Hepatocyte (in vitro differentiated cells): Measurements from ENCODE around the gene ART3. TPM values are rescaled to one million over a fixed set of nuclear protein-coding genes. Genes with fewer than 3 reads are reported as not detected.

ENCODE experiments used
- DNase-seq: peaks from one replicate; pipeline ENCODE4 v3.0.0-alpha.2; 2016; ENCODE audit warnings: low spot score
- H2AFZ ChIP-seq: fragments of 200-600 bp; sonication (generic); 2 replicates; pipeline ENCODE4 v1.6.0; 2016; ENCODE audit warnings: antibody characterized with exemption, mild to moderate bottlenecking
- H3K27ac ChIP-seq: fragments of 200-600 bp; sonication (generic); 2 replicates; pipeline ENCODE4 v1.5.1; 2016; ENCODE audit warnings: mild to moderate bottlenecking
- H3K27me3 ChIP-seq: fragments of 200-600 bp; sonication (generic); 2 replicates; pipeline ENCODE4 v1.6.1; 2016
- H3K36me3 ChIP-seq: fragments of 200-600 bp; sonication (generic); replicated peaks from 2 replicates; pipeline ENCODE4 v1.5.1; 2016; ENCODE audit warnings: low read depth; ENCODE audit not compliant: insufficient read depth
- H3K4me1 ChIP-seq: fragments of 200-600 bp; sonication (generic); 2 replicates; pipeline ENCODE4 v1.5.1; 2016; ENCODE audit warnings: mild to moderate bottlenecking, moderate library complexity; ENCODE audit not compliant: insufficient read depth
- H3K4me2 ChIP-seq: fragments of 200-600 bp; sonication (generic); 2 replicates; pipeline ENCODE4 v1.6.0; 2016
- H3K4me3 ChIP-seq: fragments of 200-600 bp; sonication (generic); 2 replicates; pipeline ENCODE4 v1.5.1; 2016; ENCODE audit warnings: mild to moderate bottlenecking
- H3K79me2 ChIP-seq: fragments of 200-600 bp; sonication (generic); 2 replicates; pipeline ENCODE4 v1.6.0; 2017; ENCODE audit warnings: mild to moderate bottlenecking
- H3K9me2 ChIP-seq: fragments of 200-600 bp; sonication (generic); replicated peaks from 2 replicates; pipeline ENCODE4 v1.6.0; 2017; ENCODE audit warnings: mild to moderate bottlenecking; ENCODE audit not compliant: insufficient read depth
- H3K9me3 ChIP-seq: fragments of 200-600 bp; sonication (generic); 2 replicates; pipeline ENCODE4 v1.5.1; 2016; ENCODE audit warnings: low read depth, mild to moderate bottlenecking
- H4K20me1 ChIP-seq: fragments of 200-600 bp; sonication (generic); 2 replicates; pipeline ENCODE4 v1.6.0; 2016; ENCODE audit warnings: mild to moderate bottlenecking; ENCODE audit not compliant: insufficient read depth, poor library complexity, severe bottlenecking
- EZH2 ChIP-seq: fragments of 200-600 bp; sonication (generic); IDR thresholded peaks from 2 replicates; pipeline ENCODE4 v1.6.1; 2016; ENCODE audit warnings: antibody characterized with exemption, mild to moderate bottlenecking, borderline replicate concordance
- EZH2phosphoT487 ChIP-seq: fragments of 200-600 bp; sonication (generic); IDR thresholded peaks from one replicate; pipeline ENCODE4 v1.6.1; 2018; ENCODE audit warnings: antibody characterized with exemption, mild to moderate bottlenecking, low read depth, moderate library complexity; ENCODE audit not compliant: unreplicated experiment, severe bottlenecking
- WGBS: methylation state at CpG from one replicate; pipeline ENCODE4 v1.1.6; 2016; ENCODE audit warnings: low lambda C conversion rate; ENCODE audit errors: missing lambda C conversion rate; 5-methylcytosine and 5-hydroxymethylcytosine counted together
- polyA plus RNA-seq: library from polyadenylated mRNA; unstranded; fragments of >200 nt; fragmentation: Nextera tagmentation; extraction: Ambion mirVana; gene quantifications from 2 replicates; pipeline ENCODE4 v1.2.1, GENCODE V29; 2016
- total RNA-seq: library from RNA; depleted of rRNA; stranded (reverse); fragments of >200 nt; gene quantifications from 2 replicates; pipeline ENCODE4 v1.2.3, GENCODE V29; 2014
- TF ChIP-seq, protein P1 (sequence below): fragments of 200-600 bp; sonication (generic); IDR thresholded peaks from 2 replicates; pipeline ENCODE4 v1.5.1; 2016; ENCODE audit warnings: antibody characterized with exemption, mild to moderate bottlenecking; ENCODE audit not compliant: poor library complexity

The ART3 gene
- total and polyA plus RNA-seq, 2 experiments from 2014 or later: 0.90 to 2.8 TPM

DNA sequence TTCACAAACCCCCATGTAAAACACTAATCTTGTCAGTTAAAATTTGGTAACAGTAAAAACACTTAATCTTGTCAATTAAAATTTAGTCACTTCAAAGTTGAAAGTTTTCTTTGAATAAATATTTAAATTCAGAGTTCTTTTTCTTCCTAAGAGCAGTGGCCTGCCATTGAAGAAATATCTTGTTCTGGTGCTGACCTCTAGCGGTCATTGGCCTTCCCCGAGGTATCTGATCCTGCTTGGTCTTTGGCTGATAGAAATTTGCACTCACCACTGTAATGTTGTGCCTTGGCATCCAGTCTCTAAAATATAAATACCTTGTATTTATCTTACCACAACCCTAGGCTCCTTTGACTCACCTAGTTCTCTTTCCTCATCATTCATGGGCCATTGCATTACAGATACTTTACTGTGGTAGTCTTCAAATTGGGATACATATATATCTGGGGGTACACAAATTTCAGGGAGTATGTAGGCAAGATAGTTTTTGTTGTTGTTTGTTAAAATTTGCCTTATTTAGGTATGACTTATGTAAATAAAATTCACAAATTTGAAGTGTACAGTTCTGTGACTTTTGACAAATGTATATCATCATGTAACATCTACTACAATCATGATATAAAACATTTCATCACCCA lies 6.7 kb upstream of the ART3 start:
- H3K4me3 ChIP-seq: no peak overlapping the region
- H3K9me2 ChIP-seq: no peaks in the 10 kb centered on the region
- DNase-seq: peak; percentile 86
- no peak overlapping the region for H3K27ac ChIP-seq
- H2AFZ ChIP-seq: no peak overlapping the region
- H3K9me3 ChIP-seq: no peaks in the 10 kb centered on the region
- H3K27me3 ChIP-seq: no peaks in the 10 kb centered on the region
- no peaks in the 10 kb centered on the region for H4K20me1 ChIP-seq
- TF ChIP-seq, protein P1, sequence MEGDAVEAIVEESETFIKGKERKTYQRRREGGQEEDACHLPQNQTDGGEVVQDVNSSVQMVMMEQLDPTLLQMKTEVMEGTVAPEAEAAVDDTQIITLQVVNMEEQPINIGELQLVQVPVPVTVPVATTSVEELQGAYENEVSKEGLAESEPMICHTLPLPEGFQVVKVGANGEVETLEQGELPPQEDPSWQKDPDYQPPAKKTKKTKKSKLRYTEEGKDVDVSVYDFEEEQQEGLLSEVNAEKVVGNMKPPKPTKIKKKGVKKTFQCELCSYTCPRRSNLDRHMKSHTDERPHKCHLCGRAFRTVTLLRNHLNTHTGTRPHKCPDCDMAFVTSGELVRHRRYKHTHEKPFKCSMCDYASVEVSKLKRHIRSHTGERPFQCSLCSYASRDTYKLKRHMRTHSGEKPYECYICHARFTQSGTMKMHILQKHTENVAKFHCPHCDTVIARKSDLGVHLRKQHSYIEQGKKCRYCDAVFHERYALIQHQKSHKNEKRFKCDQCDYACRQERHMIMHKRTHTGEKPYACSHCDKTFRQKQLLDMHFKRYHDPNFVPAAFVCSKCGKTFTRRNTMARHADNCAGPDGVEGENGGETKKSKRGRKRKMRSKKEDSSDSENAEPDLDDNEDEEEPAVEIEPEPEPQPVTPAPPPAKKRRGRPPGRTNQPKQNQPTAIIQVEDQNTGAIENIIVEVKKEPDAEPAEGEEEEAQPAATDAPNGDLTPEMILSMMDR: peak; percentile 89
- no peak for TF ChIP-seq EZH2phosphoT487
- H3K36me3 ChIP-seq: no peaks in the 10 kb centered on the region
- 0% methylated on average over 2 of the region's 2 CpGs for WGBS
- H3K4me2 ChIP-seq: no peak overlapping the region
- H3K4me1 ChIP-seq: no peaks in the 10 kb centered on the region
- H3K79me2 ChIP-seq: no peaks in the 10 kb centered on the region

DNA sequence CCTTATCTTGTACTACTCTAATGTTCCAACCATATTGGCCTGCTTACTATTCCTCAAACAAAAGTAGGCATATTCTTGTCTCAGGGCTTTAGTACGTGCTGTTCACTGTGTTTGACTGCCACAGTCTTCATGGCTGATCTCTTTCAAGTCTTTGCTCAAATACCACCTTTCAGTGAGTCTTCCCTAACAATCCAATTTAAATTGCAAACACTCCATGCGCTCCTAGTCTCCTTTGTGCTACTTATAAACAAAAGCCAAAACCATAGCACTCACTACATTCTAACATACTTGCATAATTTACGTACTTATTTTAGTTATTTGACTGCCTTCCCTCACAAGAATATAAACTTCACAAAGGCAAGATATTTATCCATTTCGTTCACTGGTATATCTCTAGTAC lies 1.7 kb upstream of the ART3 start:
- Histone ChIP-seq H3K79me2 (no peaks in the 10 kb centered on the region), H2AFZ (no peak overlapping the region), H4K20me1 (no peaks in the 10 kb centered on the region), H3K36me3 (no peaks in the 10 kb centered on the region), H3K9me3 (no peaks in the 10 kb centered on the region), H3K27me3 (no peaks in the 10 kb centered on the region), H3K4me2 (no peak overlapping the region), H3K27ac (no peak overlapping the region), H3K4me1 (no peaks in the 10 kb centered on the region), H3K4me3 (no peak overlapping the region), H3K9me2 (no peaks in the 10 kb centered on the region)
- 79% methylated on average over 4 of the region's 4 CpGs for WGBS
- TF ChIP-seq, protein P1: no peak
- TF ChIP-seq EZH2 (no peak), EZH2phosphoT487 (no peak)
- no peak for DNase-seq

GRCh38 chr4:76074993-76075600 lies 588 bp downstream of the ART3 start:
- WGBS: 87% methylated on average over 4 of the region's 4 CpGs
- Histone ChIP-seq H3K27me3 (no peaks in the 10 kb centered on the region), H3K4me1 (no peaks in the 10 kb centered on the region), H3K79me2 (no peaks in the 10 kb centered on the region), H3K27ac (no peak overlapping the region), H3K9me3 (no peaks in the 10 kb centered on the region), H3K4me3 (no peak overlapping the region), H3K9me2 (no peaks in the 10 kb centered on the region), H3K4me2 (no peak overlapping the region), H3K36me3 (no peaks in the 10 kb centered on the region), H4K20me1 (no peaks in the 10 kb centered on the region), H2AFZ (no peak overlapping the region)
- TF ChIP-seq, protein P1: no peak
- TF ChIP-seq EZH2phosphoT487 (no peak), EZH2 (no peak)
- no peak for DNase-seq
